GM18861 (cell line): ENCODE data around the gene SPP2.

Experiments used
- ATAC-seq: cut with Tn5 transposase; IDR thresholded peaks from one replicate; pipeline ENCODE4 v1.9.1; 2021; ENCODE audit not compliant: unreplicated experiment

SPP2 gene

DNA sequence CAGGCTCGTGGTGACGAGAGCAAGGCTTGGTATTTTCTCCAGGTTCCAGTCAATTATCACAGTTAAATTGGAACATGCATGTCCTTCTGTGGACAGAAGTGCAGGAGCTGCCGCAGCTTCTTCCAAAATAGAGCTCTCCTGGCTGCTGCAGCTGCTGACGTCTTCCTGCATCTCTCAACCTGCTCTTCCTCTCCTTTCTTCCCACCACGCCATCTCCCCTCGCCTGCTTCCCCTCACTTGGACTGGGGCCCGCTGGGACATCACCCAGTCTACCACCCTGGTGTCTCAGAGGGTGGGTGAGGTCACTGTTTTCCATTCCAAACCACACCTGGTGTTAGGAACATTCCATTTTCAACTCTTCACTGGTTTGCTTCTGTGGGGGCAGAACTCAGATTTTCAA is 41.4 kb downstream of the SPP2 start:
- no peak for ATAC-seq

DNA sequence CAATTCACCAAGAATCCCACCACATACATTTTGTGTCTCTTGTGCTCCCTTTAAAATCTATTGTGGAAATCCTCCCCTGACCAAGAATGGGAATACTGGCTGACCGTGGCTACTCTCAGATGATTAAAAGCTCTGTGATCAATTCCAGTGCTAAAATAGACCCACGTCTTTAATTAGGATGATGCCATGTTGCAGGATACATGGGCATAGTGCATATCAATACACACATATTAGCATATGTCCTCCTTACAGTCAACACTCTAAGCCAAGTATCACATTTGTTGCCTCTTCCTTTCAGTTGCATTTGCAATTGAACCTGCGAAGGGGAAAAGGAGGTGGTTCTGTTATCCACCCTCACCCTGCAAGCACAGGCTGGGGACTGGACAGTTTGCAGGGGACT is 41.8 kb downstream of the SPP2 start:
- ATAC-seq = no peak

DNA sequence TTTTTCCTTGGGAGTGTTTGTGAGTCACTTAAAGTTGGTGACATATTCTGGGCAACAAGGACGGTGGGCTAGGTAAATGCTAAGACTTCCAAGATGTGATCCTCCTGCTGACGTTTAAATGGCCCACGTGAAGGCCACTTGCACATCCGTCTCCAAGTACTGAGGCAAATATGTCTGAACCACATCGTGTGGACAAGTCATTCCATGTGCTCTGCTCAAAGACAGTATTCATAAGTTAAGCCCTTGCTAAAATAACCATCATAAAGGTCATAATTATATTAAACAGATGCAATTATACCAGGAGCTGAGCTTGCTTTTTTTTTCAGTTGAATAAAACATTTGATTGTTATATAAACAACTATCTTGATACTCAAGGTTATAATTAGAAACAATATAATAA is 44.8 kb downstream of the SPP2 start:
- no peak for ATAC-seq

DNA sequence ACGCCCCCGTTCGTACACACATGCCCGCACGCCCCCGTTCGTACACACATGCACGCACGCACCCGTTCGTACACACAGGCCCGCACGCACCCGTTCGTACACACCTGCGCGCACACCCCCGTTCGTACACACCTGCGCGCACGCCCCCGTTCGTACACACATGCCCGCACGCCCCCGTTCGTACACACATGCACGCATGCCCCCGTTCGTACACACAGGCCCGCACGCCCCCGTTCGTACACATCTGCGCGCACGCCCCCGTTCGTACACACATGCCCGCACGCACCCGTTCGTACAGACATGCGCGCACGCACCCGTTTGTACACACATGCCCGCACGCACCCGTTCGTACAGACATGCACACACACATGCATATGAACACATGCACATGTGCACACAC is 45.7 kb downstream of the SPP2 start:
- ATAC-seq = no peak

DNA sequence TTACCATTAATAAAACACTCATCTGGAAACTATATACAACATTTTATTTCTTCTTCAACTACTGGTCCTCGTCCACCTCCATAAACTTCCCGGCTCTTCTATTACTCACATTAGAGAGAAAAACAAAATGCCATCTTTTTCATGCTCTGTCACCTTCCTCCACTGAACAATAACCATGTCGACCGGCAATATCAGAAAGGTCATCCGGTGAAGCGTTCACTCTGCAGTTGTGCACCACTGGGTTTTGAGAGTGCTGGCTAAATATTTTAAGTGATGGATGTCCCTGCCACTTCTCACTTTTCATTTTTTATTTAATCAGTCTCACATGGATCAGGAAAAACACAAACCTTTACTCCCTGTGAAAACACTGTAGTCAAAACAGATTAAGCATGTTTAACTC is 48.2 kb downstream of the SPP2 start:
- ATAC-seq = no peak

DNA sequence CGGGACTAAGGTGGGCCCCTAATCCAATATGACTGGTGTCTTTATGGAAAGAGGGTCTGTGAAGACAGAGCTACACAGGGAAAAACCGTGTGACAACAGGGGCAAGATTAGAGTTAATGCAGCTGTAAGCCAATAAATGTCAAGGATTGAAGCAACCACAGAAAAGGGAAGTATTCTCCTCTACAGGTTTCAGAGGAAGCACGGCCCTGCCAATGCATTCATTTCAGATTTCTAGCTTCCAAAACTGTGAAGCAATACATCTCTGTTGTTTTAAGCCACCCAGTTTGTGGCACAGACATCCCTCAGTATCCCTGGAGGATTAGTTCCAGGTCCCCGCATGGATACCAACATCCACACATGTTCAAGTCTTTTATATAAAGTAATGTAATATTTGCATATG is 48.8 kb downstream of the SPP2 start:
- ATAC-seq = no peak

DNA sequence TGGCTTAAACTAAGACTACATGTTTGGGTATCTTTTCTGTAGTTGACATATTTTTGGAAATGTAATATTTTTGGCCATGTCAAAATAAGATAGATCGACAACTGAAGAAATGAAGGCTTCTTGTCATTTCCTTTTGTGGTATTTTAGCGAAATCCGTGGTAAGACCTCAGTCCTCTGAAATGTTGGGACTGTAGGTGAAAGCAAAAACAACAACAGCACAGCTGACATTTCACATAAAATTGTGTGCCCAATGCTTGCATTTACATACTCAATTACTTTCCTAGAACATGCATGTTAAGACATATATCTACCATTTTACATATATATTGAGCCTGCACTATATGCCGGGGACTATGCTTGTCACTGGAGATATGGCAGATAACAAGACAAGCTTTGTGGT is 50.2 kb downstream of the SPP2 start:
- no peak for ATAC-seq

DNA sequence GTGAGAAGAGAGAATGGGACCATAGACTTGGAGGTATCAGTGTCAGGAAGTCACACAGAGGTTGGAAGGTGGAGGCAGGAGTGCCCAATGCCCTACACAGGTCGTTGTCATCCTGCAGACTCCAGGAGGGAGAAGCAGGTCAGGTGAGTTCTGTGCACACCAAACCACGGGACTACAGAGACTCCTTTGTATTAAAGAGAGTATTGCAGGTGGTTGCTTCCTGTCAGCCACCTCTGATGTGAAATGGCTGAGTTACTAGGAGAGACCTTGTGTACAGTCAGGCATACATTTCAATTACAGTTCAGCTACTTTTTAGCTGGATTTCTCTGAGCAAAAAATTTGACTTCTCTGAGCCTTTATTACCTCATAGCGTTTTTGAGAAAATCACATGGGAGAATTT is 51.6 kb downstream of the SPP2 start:
- ATAC-seq = no peak

DNA sequence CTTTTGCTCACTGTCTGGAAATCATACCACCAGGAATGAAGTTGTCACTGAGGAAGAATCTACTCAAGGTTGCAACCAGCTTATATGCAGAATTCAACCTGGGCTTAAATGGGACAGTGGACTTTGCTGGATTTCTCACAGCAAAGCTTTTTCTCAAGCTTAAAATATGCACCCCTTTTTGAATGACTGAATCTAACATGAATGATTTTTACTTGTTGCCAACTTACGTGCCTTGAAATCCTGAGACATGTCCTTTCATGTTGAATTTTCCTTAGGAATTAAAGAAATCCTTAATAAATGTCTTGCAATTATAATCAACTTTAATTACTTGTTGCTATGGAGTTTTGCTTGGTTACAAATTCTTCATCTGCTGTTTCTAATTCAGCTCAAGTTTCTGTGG is 57.4 kb downstream of the SPP2 start:
- no peak for ATAC-seq

DNA sequence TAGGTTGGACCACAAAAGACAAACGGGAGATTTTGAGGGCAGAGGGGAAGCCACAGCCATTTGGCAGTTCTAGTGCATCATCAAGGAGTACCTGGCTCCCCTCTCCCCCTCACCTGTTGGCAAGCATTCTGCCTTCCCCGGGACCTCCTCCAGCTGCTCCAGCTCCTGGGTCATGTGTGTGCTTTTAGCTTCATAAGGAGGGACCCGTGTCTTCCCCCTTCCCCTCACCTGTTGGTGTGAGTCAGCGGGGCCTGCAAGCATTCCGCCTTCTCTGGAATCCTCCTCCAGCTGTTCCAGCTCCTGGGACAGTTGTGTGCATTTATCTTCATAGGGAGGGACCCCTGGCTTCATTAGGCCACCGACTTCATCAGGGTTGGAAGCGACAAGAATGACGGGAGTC is 58.8 kb downstream of the SPP2 start:
- no peak for ATAC-seq

DNA sequence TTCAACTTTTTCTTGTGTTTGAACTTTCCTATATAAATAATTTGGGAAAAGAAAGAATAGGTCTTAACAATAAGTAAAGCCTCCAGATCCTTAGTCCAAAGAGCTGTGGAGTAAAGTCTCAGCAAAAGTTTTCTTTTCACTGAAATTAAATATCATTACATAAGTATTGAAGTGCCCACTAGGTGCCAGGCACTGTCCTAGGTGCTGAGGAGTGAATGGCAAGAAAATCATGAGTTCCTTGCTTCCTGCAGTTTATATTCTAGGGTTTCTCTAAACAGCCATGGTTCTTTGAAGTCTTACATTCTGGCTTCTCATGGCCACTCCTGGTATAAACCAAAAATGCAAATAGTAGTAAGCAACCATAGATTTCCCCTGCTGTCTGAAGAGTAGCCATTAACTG is 59.7 kb downstream of the SPP2 start:
- no peak for ATAC-seq

DNA sequence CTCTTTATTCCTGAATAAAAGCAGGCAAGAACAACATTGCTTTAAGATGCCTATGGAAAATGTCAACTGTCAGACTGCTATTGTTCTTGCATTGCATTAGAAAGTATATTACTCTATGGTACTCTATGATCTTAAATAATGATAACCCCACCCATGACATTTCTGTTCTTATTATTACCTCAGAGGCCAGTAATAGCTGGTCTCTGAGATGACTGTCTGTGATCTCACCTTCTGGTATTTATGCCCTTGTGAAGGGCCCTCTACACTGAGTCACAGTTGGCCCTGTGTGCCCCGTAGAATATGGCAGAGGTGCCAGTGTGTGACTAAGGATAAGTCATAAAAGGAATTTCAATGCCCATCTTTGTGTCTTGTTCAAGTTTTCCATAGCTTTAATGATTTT is 61.0 kb downstream of the SPP2 start:
- ATAC-seq = no peak

DNA sequence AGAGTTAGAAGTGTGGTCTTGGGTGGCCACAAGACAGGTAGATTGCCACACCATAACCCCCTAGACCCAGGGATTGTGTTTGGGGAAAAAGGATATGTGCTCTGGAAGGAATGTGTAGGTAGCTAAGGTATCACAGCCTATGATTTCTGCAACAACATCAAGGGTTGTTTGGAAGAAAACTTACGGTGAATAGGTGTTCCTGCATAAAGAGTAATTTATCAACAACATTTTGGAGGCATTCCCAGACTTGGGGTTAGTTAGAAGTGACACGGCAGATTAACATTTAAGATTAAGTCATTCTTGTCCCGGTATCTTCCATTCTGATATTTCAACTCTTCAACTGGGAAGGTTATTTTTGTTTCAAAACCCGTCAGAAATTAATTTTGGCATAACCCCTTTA is 65.5 kb downstream of the SPP2 start:
- ATAC-seq = no peak

DNA sequence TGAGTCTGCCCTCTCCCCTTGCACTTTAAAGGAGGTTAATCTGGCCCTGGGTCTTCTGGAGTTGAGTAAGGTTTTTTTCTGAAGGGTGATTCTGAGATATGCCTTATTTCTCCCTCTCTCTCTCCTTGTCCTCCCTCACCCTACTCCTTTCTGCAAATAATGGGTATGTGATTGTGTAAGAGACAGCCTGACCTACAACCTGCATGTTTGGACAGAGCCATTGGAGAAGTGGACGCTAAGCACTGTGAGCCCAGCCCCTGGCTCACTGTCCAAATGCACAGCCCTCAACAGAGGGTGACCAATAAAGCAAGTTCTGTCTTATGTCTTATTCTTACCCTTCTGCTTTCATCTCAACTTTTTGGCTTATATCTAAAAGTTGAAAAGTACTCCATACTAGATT is 71.5 kb downstream of the SPP2 start:
- ATAC-seq = no peak

DNA sequence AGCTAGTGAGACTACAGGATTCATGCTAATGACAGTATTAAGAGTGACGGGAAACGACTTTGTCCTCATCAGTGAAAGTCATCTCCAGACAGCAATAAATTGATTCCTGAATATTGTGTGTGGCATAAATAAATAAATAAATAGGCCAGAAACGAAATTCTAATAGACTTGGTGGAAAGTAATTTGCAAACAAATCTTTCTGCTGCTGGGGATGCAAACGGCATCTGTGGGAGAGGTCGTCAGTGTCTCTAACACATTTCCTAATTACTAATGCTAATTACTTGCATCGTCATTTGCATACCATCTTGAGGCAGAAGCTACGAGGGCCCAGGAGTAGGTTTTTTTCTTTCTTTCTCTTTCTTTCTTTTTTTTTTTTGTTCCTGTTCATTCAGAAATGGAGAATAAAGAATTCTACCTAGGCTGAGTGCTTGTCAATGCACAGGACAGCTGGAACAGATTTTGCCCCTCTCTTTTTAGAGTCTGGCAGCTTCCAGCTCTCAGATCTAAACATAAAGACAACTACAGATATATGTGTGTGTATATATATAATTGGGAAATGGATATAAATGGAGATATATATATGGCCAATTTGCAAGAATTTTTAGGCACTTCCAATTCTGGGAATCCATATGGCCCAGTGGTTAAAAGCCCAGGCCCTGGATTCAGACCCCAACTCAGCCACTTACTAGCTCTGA is 75.1 kb downstream of the SPP2 start:
- ATAC-seq = no peak

DNA sequence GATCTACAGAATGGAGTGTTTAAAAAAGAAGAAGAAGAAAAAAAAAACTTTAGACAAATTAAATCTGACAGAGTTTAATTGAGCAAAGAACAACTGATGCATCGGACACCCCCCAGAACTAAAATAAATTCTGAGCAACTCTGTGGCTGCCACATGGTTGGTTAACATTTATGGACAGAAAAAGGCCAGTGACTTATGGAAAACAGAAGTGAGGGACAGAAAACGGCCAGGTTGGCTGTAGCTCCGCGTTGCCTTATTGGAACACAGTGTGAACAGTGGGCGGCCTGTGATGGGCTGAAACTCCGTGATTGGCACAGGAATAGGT is 75.6 kb downstream of the SPP2 start:
- no peak for ATAC-seq
